Fibroblast of peridontal ligament (primary cell): Measurements from ENCODE around the gene PTPRG.
A peak's percentile ranks its signal among the peaks of the same experiment; 100 is the strongest.
"Not testable (repeated sequence)": the region's sequence is repeated elsewhere in the genome, so short reads cannot be mapped to it uniquely, and the experiment has no call there.

Experiments
- DNase-seq: peaks from one replicate; pipeline ENCODE4 v3.0.0-alpha.2; 2010; ENCODE audit errors: extremely low read depth

The PTPRG gene

DNA sequence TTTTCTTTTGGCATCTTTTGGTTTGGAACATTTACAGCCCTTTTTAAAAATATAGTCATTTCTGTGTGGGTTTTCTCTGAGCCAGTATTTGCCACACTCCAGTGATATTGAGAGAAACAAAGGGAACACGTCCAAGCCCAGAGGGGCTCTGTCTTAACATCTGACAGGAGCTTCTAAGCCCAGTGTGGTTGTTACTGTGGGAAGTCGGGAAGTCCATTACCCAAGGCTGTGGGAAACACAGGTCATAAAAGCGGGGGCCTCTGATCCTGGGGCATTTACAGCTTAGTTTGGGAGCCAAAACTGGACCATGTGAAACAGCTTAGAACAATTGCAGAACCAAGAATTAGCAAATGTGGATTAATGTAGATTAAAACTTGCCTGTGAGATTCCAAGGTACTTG lies 123.0 kb downstream of the PTPRG start:
- peak; percentile 97 for DNase-seq

- no peak for DNase-seq
Observed at GRCh38 chr3:61685755-61686154, 124.4 kb downstream of the PTPRG start.

- DNase-seq, result no peak
Observed at GRCh38 chr3:61686228-61686648, 124.9 kb downstream of the PTPRG start.

DNA sequence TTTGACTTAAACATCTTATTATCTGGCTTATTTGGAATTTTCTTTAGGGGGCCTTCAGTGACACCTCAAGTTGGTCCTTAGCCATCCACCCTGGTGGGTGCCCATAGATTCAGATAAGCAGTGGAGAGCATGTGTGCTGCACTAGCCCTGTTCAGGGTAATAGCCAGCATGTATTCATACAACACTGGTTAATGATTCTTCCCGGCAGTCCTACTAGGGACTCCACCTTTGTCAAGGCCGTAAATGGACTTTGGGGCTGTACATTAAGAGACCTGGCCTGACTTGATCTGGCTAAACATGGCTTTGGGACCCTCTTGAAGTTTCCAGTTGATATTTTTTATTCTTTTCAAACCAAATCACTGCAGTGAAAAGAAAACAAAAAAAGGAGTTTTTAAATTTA lies 125.8 kb downstream of the PTPRG start:
- no peak for DNase-seq

DNA sequence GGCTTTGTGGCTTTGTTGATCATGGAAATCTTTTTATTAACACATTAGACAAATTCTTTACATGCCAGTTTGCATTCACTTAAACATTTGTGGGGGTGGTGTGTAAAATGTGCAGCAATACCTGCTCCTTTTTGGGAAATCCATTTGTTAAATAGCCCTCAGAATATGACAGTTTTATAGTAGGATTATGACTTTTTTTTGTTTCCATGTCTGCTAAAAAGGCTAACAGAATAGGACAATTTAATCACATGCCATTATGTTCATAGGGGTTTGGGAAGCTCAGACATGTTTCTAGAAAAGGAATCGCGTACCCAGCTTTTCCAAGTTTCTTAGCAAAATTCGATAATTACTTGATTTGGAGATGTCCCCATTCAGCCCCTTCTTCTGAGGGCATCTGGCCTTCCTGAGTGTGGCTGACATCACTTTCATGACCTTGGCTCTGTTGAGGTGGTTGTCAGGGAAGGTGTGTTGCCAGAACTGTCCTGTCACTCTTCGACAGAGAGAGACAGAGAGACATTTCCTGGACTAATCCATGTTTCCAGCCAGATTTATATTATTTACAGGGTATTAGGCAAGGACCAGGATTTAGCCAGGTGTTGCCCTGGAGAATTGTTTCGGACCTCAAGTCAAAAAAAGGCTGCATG lies 126.4 kb downstream of the PTPRG start:
- DNase-seq, result no peak

GRCh38 chr3:61688307-61688984 lies 127.1 kb downstream of the PTPRG start:
- DNase-seq, result no peak

DNA sequence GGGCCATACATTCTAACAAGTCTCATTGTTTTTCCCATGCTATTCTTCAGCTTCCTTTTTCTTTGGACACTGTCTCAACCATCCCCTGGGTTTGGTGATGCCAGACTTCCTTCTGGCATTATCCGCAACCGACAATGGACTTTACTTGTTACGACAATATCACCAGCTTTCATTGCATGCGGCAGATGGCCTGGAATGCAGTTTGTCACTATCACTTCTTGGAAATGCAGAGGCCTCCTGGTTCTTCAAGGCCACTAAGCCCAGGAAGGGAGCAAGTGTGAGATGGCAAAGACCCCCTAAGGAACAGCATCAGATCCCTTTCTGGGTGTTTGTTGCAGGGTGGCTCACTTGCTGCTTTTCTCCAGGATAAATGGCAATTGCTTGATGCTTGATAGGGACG lies 128.6 kb downstream of the PTPRG start:
- no peak for DNase-seq

DNA sequence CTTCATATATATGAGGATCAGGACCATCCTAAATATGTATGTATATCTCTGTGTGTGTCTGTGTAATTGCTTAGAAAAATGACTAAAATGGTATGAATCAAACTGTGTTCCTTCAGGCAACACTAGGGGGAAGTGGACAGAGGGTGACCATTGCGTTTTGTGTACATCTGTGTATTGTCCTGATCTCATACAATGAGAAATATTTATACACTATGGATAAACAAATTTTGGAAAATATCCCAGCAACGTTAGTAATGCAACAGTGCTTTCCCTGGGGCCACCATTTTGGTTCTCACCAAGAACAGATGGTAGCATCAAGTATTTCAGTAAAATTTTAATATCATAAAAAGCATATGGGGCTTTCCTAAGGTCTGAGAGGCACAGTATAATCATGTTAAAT lies 130.1 kb downstream of the PTPRG start:
- DNase-seq, result no peak

- DNase-seq, result no peak
Observed at GRCh38 chr3:61697301-61697700, 135.9 kb downstream of the PTPRG start.

DNA sequence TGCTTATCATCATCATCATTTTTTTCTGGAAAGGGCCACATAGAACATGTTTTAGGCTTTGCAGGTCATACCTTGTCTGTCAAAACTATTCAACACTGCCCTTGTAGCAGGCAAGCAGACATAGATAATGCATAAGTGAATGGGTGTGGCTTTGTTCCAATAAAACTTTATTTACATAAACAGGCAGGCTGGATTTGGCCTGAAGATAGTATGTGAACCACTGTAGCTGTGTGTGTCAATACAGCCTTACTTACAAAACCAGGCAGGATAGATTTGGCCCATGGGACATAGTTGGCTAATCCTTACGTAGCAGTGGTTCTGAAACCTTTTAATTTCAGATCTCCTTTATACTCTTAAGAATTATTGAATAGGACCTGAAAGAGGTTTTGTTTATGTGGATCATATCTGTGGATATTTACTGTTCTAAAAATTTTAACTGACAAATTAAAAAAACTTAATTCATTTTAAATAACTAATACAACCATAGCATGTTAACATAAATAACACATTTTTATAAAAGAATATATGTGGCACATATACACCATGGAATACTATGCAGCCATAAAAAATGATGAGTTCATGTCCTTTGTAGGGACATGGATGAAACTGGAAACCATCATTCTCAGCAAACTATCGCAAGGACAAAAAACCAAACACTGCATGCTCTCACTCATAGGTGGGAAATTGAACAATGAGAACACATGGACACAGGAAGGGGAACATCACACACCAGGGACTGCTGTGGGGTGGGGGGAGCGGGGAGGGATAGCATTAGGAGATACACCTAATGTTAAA lies 137.1 kb downstream of the PTPRG start:
- peak; percentile 36 for DNase-seq

DNA sequence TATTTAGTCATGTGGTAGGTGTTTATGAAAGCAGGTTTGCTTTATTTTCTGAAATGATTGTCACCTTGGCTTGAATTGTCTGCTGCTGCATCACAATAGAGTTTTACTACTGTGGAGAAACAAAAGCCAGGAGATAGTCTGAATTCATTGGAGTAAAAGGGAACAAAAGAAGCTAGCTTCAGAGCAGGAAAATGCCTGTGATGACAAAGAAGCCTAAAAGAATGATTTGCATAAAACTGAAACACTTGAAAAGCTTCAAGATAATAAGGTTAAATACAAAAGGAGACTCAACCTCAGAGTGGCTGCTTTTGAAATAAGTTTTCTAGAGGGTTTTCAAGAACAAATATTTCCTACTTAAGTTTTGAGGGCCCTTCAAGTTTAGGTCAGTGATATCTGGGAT lies 138.3 kb downstream of the PTPRG start:
- DNase-seq, result no peak

GRCh38 chr3:61701011-61701410 lies 139.6 kb downstream of the PTPRG start:
- DNase-seq, result no peak

DNA sequence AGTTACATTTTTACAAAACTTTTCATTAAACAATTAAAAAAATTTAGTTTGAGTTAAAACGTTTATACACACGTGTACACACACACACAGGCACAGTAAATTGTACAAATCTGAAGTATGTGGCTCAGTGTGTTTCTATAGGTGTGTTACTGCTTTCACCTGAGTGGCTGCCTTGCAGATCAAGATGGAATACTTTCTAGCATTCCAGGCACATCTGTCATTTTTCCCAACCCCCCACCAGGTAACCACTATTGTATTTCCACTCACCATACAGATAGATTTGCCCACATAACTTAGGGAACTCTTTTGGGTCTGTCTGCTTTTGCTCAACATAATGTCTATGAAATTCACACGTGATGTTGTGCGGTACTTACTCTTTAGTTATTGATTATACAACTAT lies 141.1 kb downstream of the PTPRG start:
- no peak for DNase-seq

DNA sequence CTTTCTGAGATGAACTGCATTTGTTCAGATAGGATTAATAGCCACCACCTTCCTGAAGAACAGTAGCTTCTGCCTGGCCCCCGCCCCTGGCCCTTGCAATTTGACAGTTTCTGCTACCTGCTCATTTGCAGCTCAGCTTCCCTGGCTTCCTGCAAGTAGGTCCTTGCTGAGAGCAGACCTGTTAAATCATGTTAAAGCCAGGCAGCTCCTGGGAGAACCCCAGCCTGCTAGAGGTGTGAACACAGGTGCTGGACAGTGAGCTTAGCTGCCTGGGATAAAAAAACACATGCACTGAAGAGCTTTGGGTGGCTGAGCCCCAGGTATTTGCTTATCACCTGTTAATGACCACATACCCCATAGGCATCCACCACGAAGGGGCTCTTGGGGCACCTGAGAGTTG lies 143.4 kb downstream of the PTPRG start:
- no peak for DNase-seq

DNA sequence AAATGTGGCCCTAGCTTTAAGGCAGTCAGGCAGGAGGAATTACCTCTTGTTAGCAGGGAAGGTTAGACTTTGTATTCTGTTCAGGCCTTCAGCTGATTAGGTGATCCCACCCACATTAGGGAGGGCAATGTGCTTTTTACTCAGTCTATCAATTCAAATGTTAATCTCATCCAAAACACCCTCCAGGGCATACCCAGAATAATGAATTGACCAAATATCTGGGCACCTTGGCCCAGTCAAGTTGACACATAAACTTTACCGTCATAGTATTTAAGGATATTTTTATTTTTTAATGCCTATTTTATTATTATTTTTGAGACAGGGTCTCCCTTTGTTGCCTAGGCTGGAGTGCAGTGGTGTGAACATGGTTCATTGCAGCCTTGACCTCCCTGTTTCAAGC lies 146.1 kb downstream of the PTPRG start:
- no peak for DNase-seq

DNA sequence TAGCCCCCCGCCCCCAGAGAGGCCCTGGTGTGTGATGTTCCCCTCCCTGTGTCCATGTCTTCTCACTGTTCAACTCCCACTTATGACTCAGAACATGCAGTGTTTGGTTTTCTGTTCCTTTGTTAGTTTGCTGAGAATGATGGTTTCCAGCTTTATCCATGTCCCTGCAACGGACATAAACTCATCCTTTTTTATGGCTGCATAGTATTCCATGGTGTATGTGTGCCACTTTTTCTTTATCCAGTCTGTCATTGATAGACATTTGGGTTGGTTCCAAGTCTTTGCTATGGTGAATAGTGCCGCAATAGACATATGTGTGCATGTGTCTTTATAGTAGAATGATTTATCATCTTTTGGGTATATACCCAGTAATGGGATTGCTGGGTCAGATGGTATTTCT lies 149.5 kb downstream of the PTPRG start:
- DNase-seq, result not testable (repeated sequence)

DNA sequence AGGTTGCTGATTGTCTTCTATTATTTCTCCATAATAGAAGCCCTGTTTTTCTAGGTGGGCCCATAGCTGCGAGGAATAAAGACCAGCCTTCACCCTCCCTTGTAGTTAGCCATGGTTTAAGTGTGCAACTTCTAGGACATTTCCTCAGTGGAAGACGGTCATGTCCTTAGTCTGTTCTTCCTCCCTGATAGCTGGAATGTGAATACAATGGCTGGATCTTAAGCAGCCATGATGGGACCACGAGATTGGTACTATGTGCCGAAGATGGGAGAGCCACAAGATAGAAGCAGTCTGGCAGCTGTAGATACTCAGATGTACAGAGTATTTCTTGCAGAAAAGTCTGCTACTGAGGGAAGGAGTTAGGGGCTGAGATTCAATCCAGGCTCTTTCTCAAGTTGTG lies 152.9 kb downstream of the PTPRG start:
- DNase-seq, result no peak

GRCh38 chr3:61715886-61716527 lies 154.6 kb downstream of the PTPRG start:
- DNase-seq, result no peak

- not testable (repeated sequence) for DNase-seq
Observed at GRCh38 chr3:61716693-61717092, 155.3 kb downstream of the PTPRG start.

- DNase-seq, result peak; percentile 23
Observed at GRCh38 chr3:61718565-61718964, 157.2 kb downstream of the PTPRG start.

DNA sequence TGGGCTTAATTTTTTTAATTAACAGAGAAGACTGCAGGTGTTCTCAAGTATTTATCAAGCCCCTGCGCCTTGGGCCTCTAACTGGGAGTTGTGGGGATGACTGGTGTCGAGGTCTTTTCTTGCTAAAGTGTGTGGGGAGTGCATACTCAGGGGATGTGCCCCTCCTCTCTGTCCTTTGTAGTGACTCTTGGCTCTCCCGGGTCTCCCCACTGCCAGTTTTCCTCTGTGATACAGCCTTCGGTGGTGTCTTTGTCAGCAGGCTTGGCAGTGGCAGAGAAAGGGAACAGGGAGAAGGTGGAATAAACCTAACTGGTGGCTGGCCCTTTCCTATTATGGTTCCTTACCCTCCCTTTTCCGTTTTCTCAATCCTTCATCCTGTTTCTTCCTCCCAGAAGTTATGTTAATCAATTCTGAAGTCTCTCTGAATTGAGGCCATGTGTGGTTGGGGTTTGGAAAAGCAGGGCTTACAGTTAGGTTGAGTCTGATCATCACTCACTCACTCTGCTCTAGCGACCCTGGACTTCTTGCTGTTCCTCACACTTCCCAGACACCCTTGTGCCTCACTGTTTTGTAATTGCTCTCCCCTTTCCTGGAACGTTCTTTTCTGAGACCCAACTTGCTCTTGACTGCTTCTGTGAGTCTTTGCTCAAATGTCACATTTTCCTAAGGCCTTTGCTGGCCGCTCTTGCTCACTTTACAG lies 158.1 kb downstream of the PTPRG start:
- no peak for DNase-seq

DNA sequence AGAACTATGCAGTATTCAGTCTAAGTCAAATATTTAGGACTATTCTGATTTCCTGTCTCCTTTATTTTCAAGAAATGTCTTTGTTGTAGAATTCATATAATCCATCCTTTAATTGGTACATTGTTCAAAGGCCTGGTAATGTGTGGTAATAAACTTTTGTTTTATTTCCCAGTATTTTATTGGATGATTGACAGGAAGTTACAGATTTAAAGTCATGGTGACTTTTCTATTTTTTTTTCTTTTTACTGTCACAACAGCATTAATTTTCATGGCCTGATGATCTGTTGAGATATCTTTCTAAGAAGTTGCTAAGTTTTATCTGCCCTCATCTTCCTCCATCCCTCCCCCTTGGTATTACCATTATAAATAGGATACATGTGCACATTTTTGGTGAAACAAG lies 161.7 kb downstream of the PTPRG start:
- no peak for DNase-seq
